ENCODE measurements around the gene BCL2L2.
"Not testable (repeated sequence)": the region's sequence is repeated elsewhere in the genome, so short reads cannot be mapped to it uniquely, and the experiment has no call there.

The BCL2L2 gene

GRCh38 chr14:23306412-23307145, at the start of gene BCL2L2:
BCL2L2 (plus strand) TSS chr14:23306833; CDS start chr14:23307768, 935 bp downstream.
- DNase-seq (ENCODE audit: low spot score), result peak; percentile 84

DNA sequence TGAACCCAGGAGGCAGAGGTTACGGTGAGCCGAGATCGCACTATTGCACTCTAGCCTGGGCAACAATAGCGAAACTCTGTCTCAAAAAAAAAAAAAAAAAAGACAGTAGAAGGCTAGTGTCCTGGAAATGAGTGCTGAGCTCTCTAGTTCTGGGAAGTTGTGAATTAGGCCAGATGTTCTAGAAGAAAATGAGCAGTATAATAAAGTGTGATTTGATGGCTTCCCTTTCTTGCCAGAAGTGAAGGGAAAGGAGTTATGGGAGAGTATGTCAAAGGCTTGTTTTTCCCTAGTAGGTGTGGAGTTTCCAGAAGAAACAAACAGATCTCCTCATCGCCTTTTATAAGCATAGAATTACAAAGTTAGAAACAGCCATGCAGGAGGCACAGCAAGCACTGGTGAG, 48.4 kb upstream of the BCL2L2 start:
- DNase-seq (ENCODE audit: low spot score), result no peak

DNA sequence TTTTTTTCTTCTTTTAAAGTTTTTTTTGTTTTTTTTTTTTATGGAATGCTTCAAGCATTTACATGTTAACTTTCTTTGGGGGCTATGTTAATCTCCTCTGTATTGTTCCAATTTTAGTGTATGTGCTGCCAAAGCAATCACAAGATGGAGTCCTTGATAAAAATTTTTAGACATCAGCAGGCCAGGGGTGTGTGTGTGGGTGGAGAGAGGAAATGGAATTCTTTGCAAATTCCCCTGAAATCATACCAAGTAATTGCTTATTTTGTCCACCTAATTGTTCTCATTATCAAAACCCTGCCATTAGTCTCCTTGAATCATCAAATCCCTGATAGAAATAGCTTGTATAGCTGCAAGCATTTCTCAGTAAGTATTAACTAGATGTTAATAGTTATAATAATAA, 47.2 kb upstream of the BCL2L2 start:
- DNase-seq (ENCODE audit: low spot score), result no peak

DNA sequence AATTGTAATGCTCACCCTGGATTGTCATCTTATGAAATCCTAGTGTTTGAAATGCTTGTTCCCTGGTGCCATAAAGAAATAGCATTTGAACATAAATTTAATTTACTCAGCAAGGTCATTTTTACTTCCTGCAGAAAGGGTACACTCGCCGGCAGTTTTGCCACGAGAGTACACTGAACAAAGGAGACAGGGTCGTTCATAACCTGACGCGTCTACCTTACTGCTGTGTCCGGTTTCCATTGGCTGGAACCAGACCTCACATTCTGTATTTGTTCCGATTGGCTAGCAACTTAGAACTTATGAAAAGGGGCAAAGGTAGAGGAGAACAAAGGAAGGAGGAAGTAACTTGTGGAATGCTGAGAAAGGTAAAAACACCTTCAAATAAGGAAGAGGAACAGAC, 45.8 kb upstream of the BCL2L2 start:
- DNase-seq (ENCODE audit: low spot score), result not testable (repeated sequence)

DNA sequence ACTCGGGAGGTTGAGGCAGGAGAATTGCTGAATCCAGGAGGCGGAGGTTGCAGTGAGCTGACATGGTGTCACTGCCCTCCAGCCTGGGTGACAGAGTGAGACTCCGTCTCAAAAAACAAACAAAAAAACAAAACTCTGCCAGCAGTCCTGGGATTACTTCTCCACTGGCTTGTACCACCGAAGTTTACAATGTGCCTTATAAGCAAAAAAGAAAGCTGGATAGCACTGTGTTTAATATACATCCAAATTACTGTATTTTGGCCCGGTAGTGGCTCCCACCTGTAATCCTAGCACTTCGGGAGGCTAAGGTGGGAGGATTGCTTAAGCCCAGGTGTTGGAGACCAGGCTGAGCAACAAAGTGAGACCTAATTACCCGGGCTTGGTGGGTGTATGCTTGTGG, 37.4 kb upstream of the BCL2L2 start:
- no peak for DNase-seq (ENCODE audit: low spot score)

DNA sequence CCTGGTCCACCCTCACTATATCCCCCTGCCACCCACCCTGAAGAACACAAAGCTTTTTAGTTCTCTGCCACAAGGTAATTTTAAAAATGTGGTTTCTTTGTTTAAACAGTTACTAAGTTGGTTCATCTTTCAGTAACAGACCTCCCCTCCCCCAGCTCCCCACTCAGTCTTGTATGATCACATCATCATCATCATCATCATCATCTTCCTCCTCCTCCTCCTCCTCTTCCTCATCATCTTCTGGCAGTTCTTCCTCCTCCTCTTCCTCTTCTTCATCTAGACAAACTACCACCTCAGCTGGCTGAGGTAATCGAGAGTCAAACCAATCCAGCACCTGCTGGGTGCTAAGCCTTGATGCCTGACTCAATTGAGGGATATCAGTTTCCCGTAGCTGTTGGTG, 31.2 kb upstream of the BCL2L2 start:
- DNase-seq (ENCODE audit: low spot score), result no peak

DNA sequence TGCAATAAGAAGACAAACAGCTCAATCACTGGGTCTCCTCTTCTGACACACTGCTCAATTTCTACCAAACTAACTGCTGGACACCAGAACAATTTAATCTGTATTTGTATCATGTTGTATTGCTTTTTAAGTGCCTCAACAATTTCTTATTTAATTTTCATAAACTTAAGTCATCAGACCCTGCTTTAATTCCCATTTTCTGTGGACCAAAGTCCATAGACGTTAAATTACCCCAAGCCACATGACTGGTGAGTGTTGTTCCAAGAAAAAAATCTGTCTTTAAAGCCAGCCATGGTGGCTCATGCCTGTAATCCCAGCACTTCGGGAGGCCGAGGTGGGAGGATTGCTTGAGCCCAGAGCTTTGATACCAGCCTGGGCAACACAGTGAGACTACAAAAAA, 29.4 kb upstream of the BCL2L2 start:
- DNase-seq (ENCODE audit: low spot score), result no peak

- DNase-seq (ENCODE audit: low spot score), result not testable (repeated sequence)
Observed at GRCh38 chr14:23277928-23278327, 28.7 kb upstream of the BCL2L2 start.

DNA sequence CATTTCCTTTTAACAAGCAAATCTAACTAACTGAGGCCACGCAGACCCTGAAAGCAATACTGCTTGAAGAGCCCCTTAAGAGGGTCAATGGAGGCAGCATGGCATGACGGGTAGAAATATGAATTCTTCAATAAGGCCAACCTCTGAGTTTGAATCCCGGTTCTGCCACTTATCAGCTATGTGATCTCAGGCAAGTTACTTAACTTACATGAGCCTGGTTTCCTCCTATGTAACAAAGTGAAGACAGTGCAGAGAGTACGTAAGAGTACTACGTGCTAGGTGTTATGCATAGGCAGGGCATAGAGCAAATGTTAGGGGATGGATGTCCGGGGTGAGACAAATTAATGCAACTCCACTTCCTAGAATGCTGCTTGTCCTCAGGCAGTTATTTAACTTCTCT, 25.4 kb upstream of the BCL2L2 start:
- DNase-seq (ENCODE audit: low spot score), result no peak

DNA sequence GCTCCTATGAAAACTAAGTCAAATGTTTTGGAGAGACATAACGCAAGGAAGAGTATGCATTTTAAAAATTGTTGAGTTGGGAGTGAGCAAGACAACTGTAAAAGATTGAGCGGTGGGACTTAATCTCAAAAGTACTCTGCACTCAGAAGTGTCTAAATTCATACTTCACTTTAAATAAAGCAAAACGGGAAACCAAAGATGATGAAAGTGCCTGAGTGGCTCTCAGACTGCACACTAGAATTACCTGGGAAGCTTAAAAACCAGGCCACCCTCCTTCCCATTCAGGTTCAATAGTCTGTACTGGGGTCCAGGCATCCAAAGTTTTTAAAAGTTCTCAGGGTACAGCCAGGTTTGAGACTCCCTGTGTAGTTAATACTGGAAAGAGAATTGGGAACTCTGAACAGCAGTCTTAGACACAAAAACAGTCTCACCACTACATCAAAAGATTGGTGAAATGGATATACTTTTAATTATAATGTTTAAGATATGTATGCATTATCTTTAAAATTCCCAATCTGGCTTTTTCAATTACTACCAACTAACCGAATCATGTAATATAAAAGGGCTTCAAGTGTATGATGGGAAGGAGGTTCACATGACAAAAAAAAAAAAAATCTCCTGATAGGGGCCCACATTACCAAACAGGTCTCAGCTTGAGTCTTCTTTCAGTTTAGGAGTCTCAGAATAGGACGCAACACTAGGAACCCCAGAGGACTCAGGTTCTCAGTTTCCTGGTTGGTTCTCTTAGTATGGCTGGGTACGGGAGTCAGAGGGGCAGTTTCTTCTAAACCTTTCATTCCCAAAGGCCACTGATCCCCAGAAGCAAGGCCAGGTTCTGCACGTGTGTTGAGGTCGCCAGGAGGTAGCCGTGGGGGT, 21.7 kb upstream of the BCL2L2 start:
- peak; percentile 25 for DNase-seq (ENCODE audit: low spot score)

GRCh38 chr14:23285530-23286019, 21.1 kb upstream of the BCL2L2 start:
- DNase-seq (ENCODE audit: low spot score), result peak; percentile 12

- DNase-seq (ENCODE audit: low spot score), result peak; percentile 98
Observed at GRCh38 chr14:23286020-23286901, 20.4 kb upstream of the BCL2L2 start, which contains the start of gene HOMEZ. HOMEZ (minus strand) TSS chr14:23286132; CDS start chr14:23285952, 180 bp downstream.

- no peak for DNase-seq (ENCODE audit: low spot score)
Observed at GRCh38 chr14:23286902-23287479, 19.6 kb upstream of the BCL2L2 start.

GRCh38 chr14:23294734-23295561, 11.7 kb upstream of the BCL2L2 start:
- DNase-seq (ENCODE audit: low spot score), result peak; percentile 39

DNA sequence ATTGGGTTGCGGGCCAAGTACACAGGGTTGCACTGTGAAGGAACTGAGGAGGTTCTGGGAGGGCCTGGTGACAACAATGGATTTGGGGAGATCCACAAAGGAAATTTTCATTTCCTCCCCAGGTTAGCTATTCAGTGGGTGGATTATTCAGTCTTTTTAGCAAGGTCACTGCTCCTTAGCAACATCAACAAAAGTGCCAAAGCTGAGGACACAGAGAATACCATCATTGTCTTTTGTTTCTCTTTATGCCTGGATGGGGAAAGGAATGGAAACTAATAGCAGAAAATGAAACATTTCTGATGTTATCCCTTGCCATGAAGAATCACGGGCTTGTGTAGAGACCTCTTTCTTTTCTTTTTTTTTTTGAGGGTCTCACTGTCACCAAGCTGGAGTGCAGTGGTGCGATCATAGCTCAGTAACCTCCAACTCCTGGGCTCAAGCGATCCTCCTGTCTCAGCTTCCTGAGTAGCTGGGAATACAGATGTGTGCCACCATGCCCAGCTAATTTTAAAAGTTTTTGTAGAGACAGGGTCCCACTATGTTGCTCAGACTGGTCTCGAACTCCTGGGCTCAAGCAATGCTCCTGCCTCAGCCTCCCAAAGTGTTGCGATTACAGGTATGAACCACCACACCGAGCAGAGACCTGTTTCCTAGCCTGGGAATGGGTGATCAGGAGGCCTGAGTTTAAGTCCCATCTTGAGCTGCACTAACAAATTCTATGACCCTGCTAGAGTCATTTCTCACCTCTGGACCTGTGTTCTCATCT, 10.4 kb upstream of the BCL2L2 start:
- no peak for DNase-seq (ENCODE audit: low spot score)

GRCh38 chr14:23297096-23297495, 9.5 kb upstream of the BCL2L2 start:
- DNase-seq (ENCODE audit: low spot score), result no peak

DNA sequence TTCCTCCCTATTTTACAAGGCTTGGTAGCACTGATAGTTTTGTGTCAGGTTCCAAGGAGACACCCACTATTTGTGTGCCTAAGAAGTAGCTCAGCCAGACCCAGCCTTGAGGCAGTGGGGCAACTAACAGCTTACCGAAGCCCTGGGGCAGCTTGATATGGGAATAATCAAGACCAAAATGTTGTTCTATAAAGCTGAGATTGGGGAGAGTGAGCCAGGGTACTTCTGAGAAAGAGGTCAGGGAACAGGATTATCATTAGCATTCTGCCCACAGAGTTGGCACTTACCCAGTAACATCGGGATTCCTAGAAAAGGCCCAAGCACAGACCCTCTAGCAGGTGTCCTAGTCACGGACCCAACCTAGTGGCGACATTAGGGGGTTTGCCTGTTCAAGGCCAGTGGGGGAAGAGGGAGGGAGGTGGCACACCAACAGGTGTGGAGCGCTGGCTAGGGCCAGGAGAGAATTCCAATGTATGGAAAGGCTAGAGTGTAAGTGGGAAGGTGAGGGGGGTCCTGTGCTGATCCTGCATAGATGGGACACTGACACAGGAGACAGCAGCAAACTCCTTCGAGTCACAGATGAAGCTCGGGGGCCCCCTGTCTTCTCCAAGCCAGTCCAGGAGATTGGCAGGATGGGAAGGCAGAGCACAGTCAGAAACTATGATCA, 8.9 kb upstream of the BCL2L2 start:
- no peak for DNase-seq (ENCODE audit: low spot score)

GRCh38 chr14:23299211-23299957, 7.2 kb upstream of the BCL2L2 start:
- DNase-seq (ENCODE audit: low spot score), result peak; percentile 72
